ENCODE data around the gene SPRY4. TPM values are rescaled to one million over a fixed set of nuclear protein-coding genes. Genes with fewer than 3 reads are reported as not detected.
A peak's percentile ranks its signal among the peaks of the same experiment; 100 is the strongest.

Gene SPRY4
- polyA plus RNA-seq, 2 of the 4 experiments (the other 2 are of a cell fraction): 3.4 to 5.7 TPM

DNA sequence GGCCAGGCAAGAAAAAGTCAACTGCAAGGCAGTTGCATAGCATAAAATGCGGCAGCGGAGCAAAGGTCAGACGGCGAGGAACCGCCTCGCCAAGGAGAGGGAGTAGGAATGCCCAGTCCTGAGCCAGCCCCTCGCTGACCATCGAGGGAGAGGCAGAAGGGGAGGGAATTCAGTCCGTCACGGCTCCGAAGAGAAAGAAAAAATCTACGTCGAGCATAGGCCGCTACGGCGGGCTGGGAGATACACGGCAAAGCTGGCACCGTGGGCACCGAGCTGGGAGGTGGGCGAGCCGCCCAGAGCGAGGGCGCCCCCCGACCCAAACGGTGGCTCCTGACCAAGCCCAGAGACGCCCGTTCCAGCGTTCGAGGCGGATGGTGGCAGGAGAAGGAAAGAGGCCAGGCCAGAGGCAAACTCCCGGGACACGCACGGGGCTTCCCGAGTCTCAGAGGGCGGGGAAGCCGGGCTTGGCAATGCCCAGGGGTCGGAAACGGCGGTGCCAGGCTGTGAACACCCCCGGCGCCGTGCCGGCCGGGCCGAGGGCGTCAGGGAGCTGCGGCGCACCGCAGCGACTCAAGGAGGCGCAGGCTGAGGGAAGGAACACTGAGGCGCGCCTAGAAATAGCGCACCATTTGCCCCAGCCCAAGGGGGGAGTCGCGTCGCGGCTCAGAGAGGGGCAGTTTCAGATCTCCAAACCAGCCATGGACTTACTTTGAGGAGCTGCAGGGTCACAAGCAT, 518 bp downstream of the SPRY4 start:
- peak overlapping the region; percentile 51 for H3K4me3 ChIP-seq
- no peaks in the 10 kb centered on the region for H3K9me3 ChIP-seq
- peak overlapping the region; percentile 89 to 100 for H3K27ac ChIP-seq
- CTCF ChIA-PET: interaction anchor here (0.6 to 2.2 kb wide), 20 partner anchors 8 to 542 kb away, joined by 3 to 11 read pairs (median 4); no protein-coding TSS in a partner anchor
- TF ChIP-seq SMC3 (IDR thresholded peaks at IDR 0.05) (peak; percentile 45; the same call in 1 of the 3 replicates), BHLHE40 (IDR thresholded peaks at IDR 0.05; ENCODE audit: low read depth, low read length) (no peak), KDM5A (IDR thresholded peaks at IDR 0.05) (peak; percentile 27; the same call in 1 of the 2 replicates), RAD21 (conservative IDR thresholded peaks at IDR 0.05 in 1 of 2, IDR thresholded peaks at IDR 0.05 in 1 of 2) (peak in 1 of 2 experiments; percentile 46; a peak in 1 of 5 replicates)
- under 1% methylated on average over 50 of the region's 58 CpGs for WGBS (ENCODE audit: missing lambda C conversion rate)
- DNase-seq (ENCODE audit: low read depth in 1 of 2, low spot score in 1 of 2) (peak; percentile 30 to 60), FAIRE-seq (no peak), ATAC-seq (peak; percentile 59 to 68)
- peaks cover 50% of the 10 kb centered on the region for H3K4me1 ChIP-seq
- peak overlapping the region; percentile 95 for H3K4me2 ChIP-seq
- POLR2A ChIA-PET: interaction anchor here (0.6 to 1.5 kb wide), 15 partner anchors 8 to 688 kb away, joined by 3 to 21 read pairs (median 4); partner anchors contain the start of genes GNPDA1, HDAC3 and RELL2

DNA sequence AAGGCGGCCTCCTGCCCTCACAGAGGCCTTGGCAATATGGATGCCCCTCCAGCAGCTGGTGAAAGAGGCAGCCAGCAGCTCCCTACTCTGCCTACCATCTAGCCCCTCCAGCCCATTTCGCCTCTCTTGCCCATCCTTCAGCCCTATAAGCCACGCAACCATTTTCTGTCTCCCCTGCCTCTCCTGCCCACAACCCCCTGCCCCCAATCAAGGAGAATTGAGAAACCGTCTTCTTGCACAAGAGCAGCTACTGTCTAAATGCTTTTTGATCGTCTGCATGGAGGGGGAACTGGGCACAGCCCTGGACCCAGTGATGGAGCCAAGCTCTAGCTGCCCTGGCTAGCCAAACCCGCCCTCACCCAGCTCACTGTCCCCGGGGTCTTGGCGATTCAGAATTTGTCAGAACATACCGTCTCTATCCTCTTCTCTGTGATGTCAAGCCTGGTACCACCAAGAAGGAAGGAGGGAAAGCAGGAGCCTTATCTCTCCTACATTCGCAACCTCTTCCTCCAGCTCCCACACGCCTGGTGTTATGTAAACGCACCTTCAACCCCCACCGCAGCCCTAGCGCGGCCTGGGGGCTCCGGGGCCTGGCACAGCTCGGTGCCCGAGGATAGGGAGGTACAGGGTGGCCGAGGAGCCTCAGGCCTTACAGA, 1.2 kb downstream of the SPRY4 start:
- TF ChIP-seq TP53 (CRISPR knock-in tag; IDR thresholded peaks at IDR 0.05) (no peak), MAFK (IDR thresholded peaks at IDR 0.05; ENCODE audit: partially characterized antibody) (no peak), HEYL (CRISPR knock-in tag; IDR thresholded peaks at IDR 0.05) (no peak), ESRRA (IDR thresholded peaks at IDR 0.05; ENCODE audit: borderline replicate concordance, low read length) (no peak), CEBPB (IDR thresholded peaks at IDR 0.05) (peak in 1 of 2 experiments; percentile 48; a peak in 2 of 4 replicates)
- Histone ChIP-seq H3K27ac (peak overlapping the region; percentile 89 to 100), H3K9me3 (no peaks in the 10 kb centered on the region), H3K4me3 (peak overlapping the region; percentile 51), H3K4me2 (peak overlapping the region; percentile 95), H3K4me1 (peaks cover 52% of the 10 kb centered on the region)
- ATAC-seq: no peak; a peak in 1 of 6 replicates
- WGBS (ENCODE audit: missing lambda C conversion rate): 22% methylated on average over 14 of the region's 19 CpGs
- no peak for FAIRE-seq
- POLR2A ChIA-PET: no interaction called here
- CTCF ChIA-PET: interaction anchor here (0.6 to 2.2 kb wide), 9 partner anchors 12 to 232 kb away, joined by 3 to 11 read pairs (median 4); no protein-coding TSS in a partner anchor
- no peak for DNase-seq (ENCODE audit: low read depth in 1 of 2, low spot score in 1 of 2)

- ChIA-PET POLR2A (interaction anchor here (0.6 kb wide), 1 partner anchor 107 kb away, joined by 3 read pairs; no protein-coding TSS in a partner anchor), CTCF (interaction anchor here (0.8 to 2.2 kb wide), 7 partner anchors 10 to 225 kb away, joined by 3 to 11 read pairs (median 4); no protein-coding TSS in a partner anchor)
- TF ChIP-seq TFCP2L1 (CRISPR knock-in tag; IDR thresholded peaks at IDR 0.05) (no peak), CHD4 (IDR thresholded peaks at IDR 0.05; ENCODE audit: borderline replicate concordance) (no peak), E2F6 (IDR thresholded peaks at IDR 0.05; ENCODE audit: borderline replicate concordance, low read depth) (no peak), BCL3 (IDR thresholded peaks at IDR 0.05) (no peak), HEYL (CRISPR knock-in tag; IDR thresholded peaks at IDR 0.05) (no peak), ZFP36 (IDR thresholded peaks at IDR 0.05; ENCODE audit: borderline replicate concordance, partially characterized antibody) (no peak), RNF2 (IDR thresholded peaks at IDR 0.05; ENCODE audit: borderline replicate concordance, low read depth) (no peak), MAFK (IDR thresholded peaks at IDR 0.05; ENCODE audit: partially characterized antibody) (no peak), MYC (IDR thresholded peaks at IDR 0.05; ENCODE audit: borderline replicate concordance, low read length) (no peak), KDM5A (IDR thresholded peaks at IDR 0.05) (no peak), BHLHE40 (IDR thresholded peaks at IDR 0.05; ENCODE audit: low read depth, low read length) (no peak)
- Histone ChIP-seq H3K9me3 (no peaks in the 10 kb centered on the region), H3K4me1 (peaks cover 51% of the 10 kb centered on the region), H3K4me3 (peak overlapping the region; percentile 51), H3K4me2 (peak overlapping the region; percentile 95), H3K27ac (peak overlapping the region; percentile 89 to 100; a peak in 5 of 6 replicates)
- FAIRE-seq: no peak
- 74% methylated on average over 15 of the region's 15 CpGs for WGBS (ENCODE audit: missing lambda C conversion rate)
- ATAC-seq: no peak
- DNase-seq (ENCODE audit: low read depth in 1 of 2, low spot score in 1 of 2): no peak
Observed at GRCh38 chr5:142322747-142323479, 1.9 kb downstream of the SPRY4 start.

Data from A549 (cell line).